ENCODE results near the gene TMTC4. TPM values are rescaled to one million over a fixed set of nuclear protein-coding genes. Genes with fewer than 3 reads are reported as not detected.

TMTC4 gene
- total RNA-seq, 1 donor from 2014 or later: 6.2 TPM

GRCh38 chr13:100559886-100560285 lies 114.7 kb downstream of the TMTC4 start:
- Histone ChIP-seq H3K36me3 (no peaks in the 10 kb centered on the region), H3K4me1 (no peaks in the 10 kb centered on the region), H3K27ac (replicated peaks) (no peak overlapping the region), H3K4me3 (no peak overlapping the region), H3K27me3 (ENCODE audit: low read depth) (no peaks in the 10 kb centered on the region), H3K9me3 (replicated peaks) (peaks cover 4% of the 10 kb centered on the region)
- intact Hi-C loops (cut with micrococcal nuclease): no loop called here
- TF ChIP-seq, protein P1, sequence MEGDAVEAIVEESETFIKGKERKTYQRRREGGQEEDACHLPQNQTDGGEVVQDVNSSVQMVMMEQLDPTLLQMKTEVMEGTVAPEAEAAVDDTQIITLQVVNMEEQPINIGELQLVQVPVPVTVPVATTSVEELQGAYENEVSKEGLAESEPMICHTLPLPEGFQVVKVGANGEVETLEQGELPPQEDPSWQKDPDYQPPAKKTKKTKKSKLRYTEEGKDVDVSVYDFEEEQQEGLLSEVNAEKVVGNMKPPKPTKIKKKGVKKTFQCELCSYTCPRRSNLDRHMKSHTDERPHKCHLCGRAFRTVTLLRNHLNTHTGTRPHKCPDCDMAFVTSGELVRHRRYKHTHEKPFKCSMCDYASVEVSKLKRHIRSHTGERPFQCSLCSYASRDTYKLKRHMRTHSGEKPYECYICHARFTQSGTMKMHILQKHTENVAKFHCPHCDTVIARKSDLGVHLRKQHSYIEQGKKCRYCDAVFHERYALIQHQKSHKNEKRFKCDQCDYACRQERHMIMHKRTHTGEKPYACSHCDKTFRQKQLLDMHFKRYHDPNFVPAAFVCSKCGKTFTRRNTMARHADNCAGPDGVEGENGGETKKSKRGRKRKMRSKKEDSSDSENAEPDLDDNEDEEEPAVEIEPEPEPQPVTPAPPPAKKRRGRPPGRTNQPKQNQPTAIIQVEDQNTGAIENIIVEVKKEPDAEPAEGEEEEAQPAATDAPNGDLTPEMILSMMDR (IDR thresholded peaks at IDR 0.05; ENCODE audit: borderline replicate concordance): no peak
- no peak for DNase-seq

Other genes starting within 250 kb of the TMTC4 start
- 1.8 TPM for gene GGACT, start 86.0 kb downstream of the TMTC4 start, total RNA-seq

All from left ventricle myocardium inferior (tissue), 1 donor.